RWPE1 (cell line): ENCODE results near the gene TMEM209.

ENCODE experiments used
- CTCF ChIA-PET: fragments of 350-600 bp; sonication (Branson Sonifier 250); formaldehyde crosslinking; extraction: SDS; loops from one replicate; lab custom pipeline; 2021; lab: Yijun Ruan, JAX
- POLR2A ChIA-PET: fragments of 400-600 bp; formaldehyde crosslinking; extraction: SDS; loops from one replicate; lab custom pipeline; 2020; ENCODE audit warnings: antibody characterized with exemption; ENCODE audit not compliant: low non-redundant PET; lab: Yijun Ruan, JAX
- DNase-seq: peaks from one replicate; pipeline ENCODE4 v3.0.0; 2012; ENCODE audit warnings: low spot score
- H3K27ac ChIP-seq: fragments of 450-650 bp; 2 replicates; pipeline ENCODE4 v1.5.1; 2017
- CTCF ChIP-seq: fragments of 450-650 bp; conservative IDR thresholded peaks from 2 replicates; pipeline ENCODE4 v1.5.1; 2017; ENCODE audit warnings: low read depth, mild to moderate bottlenecking

The TMEM209 gene

GRCh38 chr7:130207033-130207432 lies 1.8 kb upstream of the TMEM209 start:
- no peak overlapping the region for H3K27ac ChIP-seq
- POLR2A ChIA-PET = interaction anchor here (0.6 kb wide), 1 partner anchor 11 kb away, joined by 4 read pairs; no protein-coding TSS in a partner anchor
- CTCF ChIA-PET = no interaction called here
- TF ChIP-seq CTCF = no peak
- no peak for DNase-seq

DNA sequence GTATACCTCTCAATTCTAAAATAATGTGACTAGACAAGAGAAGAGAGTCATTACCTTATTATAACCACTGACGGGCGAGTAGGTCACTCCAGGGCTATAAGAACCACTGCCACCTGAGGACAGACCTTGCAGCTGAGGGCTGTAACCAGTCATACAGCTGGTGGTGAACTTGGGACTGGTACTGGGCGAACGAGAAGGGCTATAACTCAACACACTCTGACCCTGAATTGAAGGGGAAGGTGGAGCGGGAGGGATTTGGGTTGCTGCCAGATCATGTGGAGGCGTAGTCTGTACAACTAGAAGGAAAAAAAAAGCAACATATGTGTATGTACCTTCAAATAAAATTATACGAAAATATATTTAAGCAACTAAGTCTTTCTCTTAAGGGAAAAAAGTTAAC lies 3.4 kb downstream of the TMEM209 start:
- POLR2A ChIA-PET = no interaction called here
- no peak for DNase-seq
- TF ChIP-seq CTCF = no peak
- CTCF ChIA-PET = no interaction called here
- H3K27ac ChIP-seq = no peak overlapping the region

DNA sequence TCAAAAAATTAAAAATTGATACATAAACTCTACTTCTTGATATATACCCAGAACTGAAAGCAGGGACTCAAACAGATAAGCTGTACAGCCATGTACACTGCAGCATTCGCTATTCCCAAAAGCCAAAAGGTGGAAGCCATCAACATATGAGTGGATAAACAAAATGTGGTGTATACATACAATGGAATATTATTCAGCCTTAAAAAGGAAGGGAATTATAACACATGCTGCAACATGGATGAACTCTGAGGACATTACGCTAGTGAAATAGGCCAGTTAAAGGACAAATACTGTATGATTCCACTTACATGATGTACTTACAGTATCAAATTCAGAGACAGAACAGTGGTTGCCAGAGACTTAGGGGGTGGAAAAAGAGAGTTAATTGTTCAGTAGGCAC lies 8.1 kb downstream of the TMEM209 start:
- no peak for TF ChIP-seq CTCF
- no peak overlapping the region for H3K27ac ChIP-seq
- no peak for DNase-seq
- CTCF ChIA-PET = no interaction called here
- POLR2A ChIA-PET = no interaction called here

GRCh38 chr7:130196476-130196875 lies 8.7 kb downstream of the TMEM209 start:
- CTCF ChIA-PET = no interaction called here
- POLR2A ChIA-PET = no interaction called here

DNA sequence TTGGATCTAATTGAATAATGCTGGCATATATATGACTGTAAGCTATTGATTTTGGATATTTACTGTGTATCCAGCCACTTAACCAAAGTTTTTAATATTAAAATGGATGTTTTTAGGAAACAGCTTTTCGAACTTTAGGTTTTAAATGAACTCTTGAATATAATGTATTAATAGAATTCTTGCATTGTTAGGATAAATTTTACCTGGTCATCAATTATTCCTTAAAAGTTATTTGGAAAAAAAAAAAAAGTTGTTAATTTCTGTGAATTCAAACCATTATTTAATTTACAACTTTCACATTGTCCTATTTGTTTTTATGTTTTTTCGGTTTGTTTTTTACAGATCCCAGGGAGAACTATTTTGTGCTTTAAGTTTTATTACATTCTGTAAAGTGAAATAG lies 9.8 kb downstream of the TMEM209 start:
- TF ChIP-seq CTCF = no peak
- no peak overlapping the region for H3K27ac ChIP-seq
- ChIA-PET POLR2A (no interaction called here), CTCF (no interaction called here)
- DNase-seq = no peak

More at GRCh38 chr7:130196476-130196875, 8.7 kb downstream of the TMEM209 start:
- DNase-seq = no peak
- TF ChIP-seq CTCF = no peak
- H3K27ac ChIP-seq = no peak overlapping the region

GRCh38 chr7:130191791-130192190 lies 13.4 kb downstream of the TMEM209 start:
- no peak for DNase-seq
- ChIA-PET POLR2A (no interaction called here), CTCF (interaction anchor here (0.6 kb wide), 1 partner anchor 158 kb away, joined by 3 read pairs; no protein-coding TSS in a partner anchor)

More at GRCh38 chr7:130191791-130192190, 13.4 kb downstream of the TMEM209 start:
- no peak overlapping the region for H3K27ac ChIP-seq
- TF ChIP-seq CTCF = no peak
